ENCODE data around the gene ESF1. TPM values are rescaled to one million over a fixed set of nuclear protein-coding genes. Genes with fewer than 3 reads are reported as not detected.

ESF1 gene
- total and polyA plus RNA-seq, 10 of the 15 experiments (the other 5 are each of a cell fraction or from before 2014, with no cell fraction given), result 9.2 to 36.2 (median 18.4) TPM

- H3K36me3 ChIP-seq (ENCODE audit: control insufficient read depth in 2 of 2, insufficient read depth in 2 of 2, low read length in 1 of 2), result peaks cover 4 to 20% of the 10 kb centered on the region in 2 experiments
- DNase-seq (ENCODE audit: low read depth, low spot score) (peak; percentile 11), ATAC-seq (peak; percentile 74), FAIRE-seq (peak; percentile 82)
- H2AFZ ChIP-seq (ENCODE audit: control insufficient read depth, low read depth, low read length), result no peak overlapping the region
- peak overlapping the region; percentile 26; the same call in 1 of the 2 replicates for H3K4me2 ChIP-seq (ENCODE audit: control insufficient read depth, insufficient read depth)
- TF ChIP-seq ZBTB40 (IDR thresholded peaks at IDR 0.05; ENCODE audit: borderline replicate concordance) (peak; percentile 13), SRF (IDR thresholded peaks at IDR 0.05; ENCODE audit: low read depth in 2 of 2, low read length in 2 of 2) (no peak)
- H3K9ac ChIP-seq (ENCODE audit: control insufficient read depth, insufficient read depth, low read length), result no peak overlapping the region
- H3K4me1 ChIP-seq (ENCODE audit: control insufficient read depth, insufficient read depth, low read length), result peaks cover 9% of the 10 kb centered on the region; the same call in 1 of the 2 replicates
- in situ Hi-C loops (cut with MboI), result no loop called here
- H3K9me3 ChIP-seq (replicated peaks; ENCODE audit: control insufficient read depth, insufficient read depth, low read length), result no peaks in the 10 kb centered on the region
- BruUV-seq (replicated peaks), result no TSS peak
- no peaks in the 10 kb centered on the region for H4K20me1 ChIP-seq (ENCODE audit: control insufficient read depth, insufficient read depth)
- ChIA-PET CTCF (no interaction called here), RAD21 (ENCODE audit: unreplicated experiment) (no interaction called here), SMC1A (ENCODE audit: uncharacterized antibody, unreplicated experiment) (no interaction called here), POLR2A (no interaction called here)
- WGBS (ENCODE audit: insufficient coverage, insufficient replicate concordance, low lambda C conversion rate, missing lambda C conversion rate), result 33% methylated on average over 2 of the region's 2 CpGs
- intact Hi-C loops (cut with micrococcal nuclease; ENCODE audit: unreplicated experiment), result no loop called here
- no peaks in the 10 kb centered on the region for H3K79me2 ChIP-seq (ENCODE audit: control insufficient read depth, insufficient read depth, low read length)
- H3K27me3 ChIP-seq (replicated peaks in 1 of 2; ENCODE audit: control insufficient read depth in 2 of 2, insufficient read depth in 2 of 2, low read length in 1 of 2), result no peaks in the 10 kb centered on the region
- peak overlapping the region; percentile 76 for H3K27ac ChIP-seq (ENCODE audit: control insufficient read depth, insufficient read depth)
- peak overlapping the region; percentile 30; the same call in 1 of the 2 replicates for H3K4me3 ChIP-seq
These were observed 66.5 kb downstream of the ESF1 start for GRCh38 chr20:13718171-13718570.

Measured in GM12878 (cell line).